SU-DHL-6 (cell line): Measurements from ENCODE around the gene EXOC7.

Experiments used
- EZH2phosphoT487 ChIP-seq: fragments of 200-600 bp; sonication (generic), shearing (Covaris generic); conservative IDR thresholded peaks from 2 replicates; pipeline ENCODE4 v1.6.1; 2018; ENCODE audit warnings: mild to moderate bottlenecking, antibody characterized with exemption, low read length, moderate library complexity, mixed read lengths
- TF ChIP-seq, protein P1 (sequence below): fragments of 200-600 bp; sonication (generic); IDR thresholded peaks from one replicate; pipeline ENCODE4 v1.5.1; 2017; ENCODE audit warnings: antibody characterized with exemption, mild to moderate bottlenecking, low read length, moderate library complexity; ENCODE audit not compliant: insufficient read depth, poor library complexity, severe bottlenecking

DNA sequence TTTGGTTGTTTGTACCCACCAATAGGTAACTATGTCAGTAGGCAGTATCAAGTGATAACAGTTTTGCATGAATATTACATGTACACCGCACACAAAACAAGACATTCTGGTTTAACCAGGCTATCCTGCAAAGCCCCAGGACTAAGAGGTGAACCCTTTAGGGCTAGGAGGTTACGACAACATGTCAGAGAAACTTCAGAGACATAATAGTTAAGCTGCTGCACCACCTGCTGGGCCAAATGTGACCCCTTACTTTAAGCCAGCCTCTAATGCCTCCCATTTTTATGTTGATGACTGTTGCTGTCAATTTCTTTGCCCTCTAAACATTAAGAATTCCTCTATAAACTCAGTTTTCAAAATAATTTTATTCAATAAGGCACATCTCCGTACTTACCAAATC lies 46.7 kb downstream of the EXOC7 start:
- TF ChIP-seq, protein P1, sequence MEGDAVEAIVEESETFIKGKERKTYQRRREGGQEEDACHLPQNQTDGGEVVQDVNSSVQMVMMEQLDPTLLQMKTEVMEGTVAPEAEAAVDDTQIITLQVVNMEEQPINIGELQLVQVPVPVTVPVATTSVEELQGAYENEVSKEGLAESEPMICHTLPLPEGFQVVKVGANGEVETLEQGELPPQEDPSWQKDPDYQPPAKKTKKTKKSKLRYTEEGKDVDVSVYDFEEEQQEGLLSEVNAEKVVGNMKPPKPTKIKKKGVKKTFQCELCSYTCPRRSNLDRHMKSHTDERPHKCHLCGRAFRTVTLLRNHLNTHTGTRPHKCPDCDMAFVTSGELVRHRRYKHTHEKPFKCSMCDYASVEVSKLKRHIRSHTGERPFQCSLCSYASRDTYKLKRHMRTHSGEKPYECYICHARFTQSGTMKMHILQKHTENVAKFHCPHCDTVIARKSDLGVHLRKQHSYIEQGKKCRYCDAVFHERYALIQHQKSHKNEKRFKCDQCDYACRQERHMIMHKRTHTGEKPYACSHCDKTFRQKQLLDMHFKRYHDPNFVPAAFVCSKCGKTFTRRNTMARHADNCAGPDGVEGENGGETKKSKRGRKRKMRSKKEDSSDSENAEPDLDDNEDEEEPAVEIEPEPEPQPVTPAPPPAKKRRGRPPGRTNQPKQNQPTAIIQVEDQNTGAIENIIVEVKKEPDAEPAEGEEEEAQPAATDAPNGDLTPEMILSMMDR = no peak
- no peak for TF ChIP-seq EZH2phosphoT487
